ENCODE results near the gene CDR2.

DNA sequence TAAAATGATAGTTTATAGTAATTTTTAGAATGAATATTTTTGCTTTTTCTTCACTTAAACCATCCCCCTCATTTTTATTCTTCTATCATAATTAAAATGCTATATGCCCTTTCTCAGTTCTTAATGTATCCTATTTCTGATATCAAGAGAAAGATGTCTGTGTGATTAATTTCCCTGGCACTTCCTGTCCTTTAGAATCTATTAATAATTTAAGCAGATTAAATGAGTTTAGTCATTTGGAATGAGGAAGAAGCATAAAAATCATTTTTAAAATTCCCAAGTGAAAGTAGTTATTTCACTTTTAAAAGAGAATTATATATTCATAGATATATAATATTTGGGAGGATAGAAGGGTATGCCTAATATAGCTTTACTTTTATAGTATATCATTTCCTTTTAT is 27.8 kb upstream of the CDR2 start:
- TF ChIP-seq POLR2A (IDR thresholded peaks at IDR 0.05; ENCODE audit: low read length) (no peak), GATA1 (IDR thresholded peaks at IDR 0.05; ENCODE audit: low read depth, low read length) (no peak)
